Fibroblast of the conjunctiva (primary cell): ENCODE measurements around the gene GSK3B.

Experiments used
- DNase-seq: peaks from one replicate; pipeline ENCODE4 v3.0.0-alpha.2; 2010; ENCODE audit warnings: low read depth

Gene GSK3B

GRCh38 chr3:119873646-119874045, 220.6 kb downstream of the GSK3B start:
- no peak for DNase-seq

GRCh38 chr3:119872773-119873172, 221.5 kb downstream of the GSK3B start:
- DNase-seq = no peak

GRCh38 chr3:119871571-119871970, 222.7 kb downstream of the GSK3B start:
- DNase-seq = no peak

- no peak for DNase-seq
These were observed 223.7 kb downstream of the GSK3B start for GRCh38 chr3:119870512-119870911.

GRCh38 chr3:119864476-119864875, 229.8 kb downstream of the GSK3B start:
- DNase-seq = no peak

- DNase-seq = no peak
These were observed 231.6 kb downstream of the GSK3B start for GRCh38 chr3:119862616-119863015.

GRCh38 chr3:119861681-119862080, 232.6 kb downstream of the GSK3B start:
- DNase-seq = no peak

- DNase-seq = no peak
These were observed 234.5 kb downstream of the GSK3B start for GRCh38 chr3:119859728-119860127.

GRCh38 chr3:119858957-119859356, 235.3 kb downstream of the GSK3B start:
- no peak for DNase-seq

GRCh38 chr3:119856695-119857094, 237.6 kb downstream of the GSK3B start:
- no peak for DNase-seq

- DNase-seq = no peak
These were observed 245.1 kb downstream of the GSK3B start for GRCh38 chr3:119849126-119849525.

GRCh38 chr3:119841808-119842471, 252.3 kb downstream of the GSK3B start:
- DNase-seq = no peak

- no peak for DNase-seq
These were observed 258.7 kb downstream of the GSK3B start for GRCh38 chr3:119835556-119835955.

GRCh38 chr3:119834754-119835370, 259.4 kb downstream of the GSK3B start:
- no peak for DNase-seq

GRCh38 chr3:119831941-119832371, 262.3 kb downstream of the GSK3B start:
- no peak for DNase-seq

- DNase-seq = no peak
These were observed 263.2 kb downstream of the GSK3B start for GRCh38 chr3:119831022-119831421.

GRCh38 chr3:119829420-119829819, 264.8 kb downstream of the GSK3B start:
- DNase-seq = no peak

GRCh38 chr3:119826711-119827608, 267.3 kb downstream of the GSK3B start:
- no peak for DNase-seq

GRCh38 chr3:119825820-119826219, 268.4 kb downstream of the GSK3B start:
- DNase-seq = no peak

- no peak for DNase-seq
These were observed 274.4 kb downstream of the GSK3B start for GRCh38 chr3:119819806-119820205.

GRCh38 chr3:119818937-119819336, 275.3 kb downstream of the GSK3B start:
- DNase-seq = no peak

GRCh38 chr3:119817583-119818363, 276.5 kb downstream of the GSK3B start:
- no peak for DNase-seq
